Naive thymus-derived CD8-positive, alpha-beta T cell (primary cell): ENCODE data around the gene MAPKAPK3. TPM values are rescaled to one million over a fixed set of nuclear protein-coding genes. Genes with fewer than 3 reads are reported as not detected.
A peak's percentile ranks its signal among the peaks of the same experiment; 100 is the strongest.

Source experiments
- ATAC-seq, 2 donors: fragments of 150-1000 bp; cut with Tn5 transposase in 1 of 2; sonication (Bioruptor Pico), chemical (Tn5 transposase) in 1 of 2; 1 replicate in 1 of 2; 2 replicates in 1 of 2; pipeline ENCODE4 v1.10.0; 2021; ENCODE audit warnings: mild to moderate bottlenecking in 2 of 2, moderate library complexity in 2 of 2
- POLR2A ChIA-PET: fragments of 350-600 bp; sonication (Branson Sonifier 250); formaldehyde crosslinking; loops from one replicate; lab custom pipeline; 2021; ENCODE audit warnings: antibody characterized with exemption; lab: Charles Lee
- DNase-seq, 10 donors: peaks; one replicate each; pipeline versions ENCODE4 v3.0.0 to v3.0.0-alpha.2; 2020 to 2022
- H3K27ac Mint-ChIP-seq, 10 donors: one replicate each; pipeline ENCODE4 v1.8.0; 2020 to 2022; ENCODE audit warnings: mild to moderate bottlenecking in 10 of 10, mixed read lengths in 10 of 10, moderate library complexity in 4 of 10, inconsistent platforms in 1 of 10
- H3K27me3 Mint-ChIP-seq, 5 donors: one replicate each; pipeline ENCODE4 v1.8.0; 2021 to 2022; ENCODE audit warnings: mixed read lengths in 5 of 5
- H3K36me3 Mint-ChIP-seq, 3 donors: one replicate each; pipeline ENCODE4 v1.8.0; 2020 to 2022; ENCODE audit warnings: mixed read lengths in 3 of 3, mild to moderate bottlenecking in 2 of 3, inconsistent platforms in 1 of 3
- H3K4me1 Mint-ChIP-seq, 4 donors: one replicate each; pipeline ENCODE4 v1.8.0; 2021 to 2022; ENCODE audit warnings: mixed read lengths in 4 of 4
- H3K4me3 Mint-ChIP-seq, 10 donors: one replicate each; pipeline ENCODE4 v1.8.0; 2020 to 2022; ENCODE audit warnings: mild to moderate bottlenecking in 10 of 10, mixed read lengths in 10 of 10, moderate library complexity in 6 of 10, inconsistent platforms in 1 of 10
- H3K9me3 Mint-ChIP-seq, 9 donors: one replicate each; pipeline ENCODE4 v1.8.0; 2020 to 2022; ENCODE audit warnings: mixed read lengths in 9 of 9, mild to moderate bottlenecking in 3 of 9, inconsistent platforms in 1 of 9, moderate library complexity in 1 of 9
- polyA plus RNA-seq, 3 donors: library from polyadenylated mRNA; unstranded; fragments of 300-500 nt; fragmentation: Illumina TruSeq; gene quantifications; one replicate each; pipeline ENCODE4 v1.2.3, GENCODE V29; 2021
- total RNA-seq, 8 experiments: library from RNA in 2 of 8; stranded (reverse) in 2 of 8; gene quantifications; one replicate each; pipeline ENCODE4 v1.2.3 and lab custom pipeline; 2021 to 2026

MAPKAPK3 gene
- total and polyA plus RNA-seq, 5 experiments from 2014 or later, result 27.5 to 48.2 (median 42.4) TPM

DNA sequence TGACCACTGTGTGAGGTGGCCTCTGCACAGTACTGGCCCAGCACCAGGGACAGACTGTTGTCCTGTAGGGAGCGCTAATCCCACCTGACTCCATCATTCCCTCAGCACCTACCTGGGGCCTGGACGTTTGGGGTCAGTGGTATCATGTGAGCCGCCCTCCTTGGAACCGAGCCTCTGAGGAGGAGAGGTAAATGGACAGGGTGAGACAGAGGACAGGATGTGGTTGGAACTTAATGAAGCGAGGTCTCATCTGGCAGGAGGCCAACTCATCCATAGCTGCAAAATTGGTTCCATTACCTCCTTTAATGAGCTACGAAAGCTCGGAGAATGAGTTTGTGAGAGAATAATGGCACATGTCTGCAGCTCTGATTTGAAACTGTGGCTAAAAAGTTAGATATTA is 13.9 kb downstream of the MAPKAPK3 start:
- Mint-ChIP-seq H3K4me1 (peaks cover 56 to 91% (median 89%) of the 10 kb centered on the region in 4 donors), H3K27me3 (no peaks in the 10 kb centered on the region), H3K36me3 (peaks cover 0 to 33% (median 0%) of the 10 kb centered on the region in 3 donors), H3K27ac (peak overlapping the region in 7 of 10 donors; percentile 20 to 86 (median 43)), H3K4me3 (peak overlapping the region in 2 of 10 donors; percentile 26 to 59), H3K9me3 (no peaks in the 10 kb centered on the region)
- DNase-seq (no peak), ATAC-seq (no peak)
- POLR2A ChIA-PET, result no interaction called here

DNA sequence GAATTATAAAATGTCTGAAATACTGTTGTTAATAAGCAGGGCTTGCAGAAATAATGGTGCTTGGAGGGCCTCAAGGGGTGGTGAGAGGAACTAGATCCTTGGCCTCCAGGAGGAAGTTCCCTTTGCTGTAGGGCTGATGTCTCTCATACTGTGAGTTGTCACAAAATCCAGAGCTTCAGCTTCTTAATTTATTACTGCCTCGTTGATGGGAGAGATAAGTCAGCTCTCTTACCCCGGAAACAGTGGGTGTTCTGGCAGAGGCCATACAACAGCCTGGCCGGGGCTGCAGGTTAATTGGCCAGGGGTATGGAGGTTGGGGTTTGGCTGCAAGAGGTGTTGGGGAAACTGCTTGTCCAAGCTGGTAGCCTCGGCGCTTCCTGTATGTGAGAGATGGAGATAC is 15.5 kb downstream of the MAPKAPK3 start:
- Mint-ChIP-seq H3K27me3 (no peaks in the 10 kb centered on the region), H3K36me3 (peaks cover 0 to 27% (median 0%) of the 10 kb centered on the region in 3 donors), H3K9me3 (no peaks in the 10 kb centered on the region), H3K4me1 (peaks cover 58 to 92% (median 90%) of the 10 kb centered on the region in 4 donors), H3K4me3 (peak overlapping the region in 9 of 10 donors; percentile 26 to 75 (median 49)), H3K27ac (peak overlapping the region; percentile 16 to 89 (median 72))
- POLR2A ChIA-PET, result interaction anchor here (0.9 to 1.2 kb wide), 2 partner anchors 16 to 21 kb away, joined by 3 to 4 read pairs; partner anchors contain the start of gene MAPKAPK3
- no peak for DNase-seq
- no peak for ATAC-seq

DNA sequence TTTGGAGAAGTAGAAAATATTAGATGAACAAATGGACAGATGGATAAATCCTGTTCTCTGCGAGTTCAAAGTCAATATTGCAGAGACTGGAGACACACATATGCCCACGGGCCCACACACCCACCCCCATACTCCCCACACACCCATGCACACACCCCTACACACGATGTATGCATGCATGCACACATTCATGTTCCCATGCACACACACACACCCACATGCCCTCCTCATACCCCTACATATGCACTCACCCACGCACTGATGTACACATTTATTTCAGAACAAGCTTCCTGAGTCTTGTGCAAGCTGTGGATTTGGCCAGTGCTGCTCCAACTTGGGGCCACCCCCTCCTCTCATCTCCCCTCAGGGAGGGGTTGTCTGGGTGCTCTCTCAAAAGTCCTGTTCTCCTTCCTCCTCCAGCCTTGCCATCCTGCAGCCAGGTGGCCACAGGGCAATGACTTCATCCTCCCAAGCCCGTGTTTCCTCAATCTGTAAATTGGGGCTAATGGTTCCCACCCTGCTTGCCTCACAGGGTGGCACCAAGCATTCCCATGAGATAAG is 16.4 kb downstream of the MAPKAPK3 start:
- H3K4me1 Mint-ChIP-seq, result peaks cover 57 to 92% (median 89%) of the 10 kb centered on the region in 4 donors

DNA sequence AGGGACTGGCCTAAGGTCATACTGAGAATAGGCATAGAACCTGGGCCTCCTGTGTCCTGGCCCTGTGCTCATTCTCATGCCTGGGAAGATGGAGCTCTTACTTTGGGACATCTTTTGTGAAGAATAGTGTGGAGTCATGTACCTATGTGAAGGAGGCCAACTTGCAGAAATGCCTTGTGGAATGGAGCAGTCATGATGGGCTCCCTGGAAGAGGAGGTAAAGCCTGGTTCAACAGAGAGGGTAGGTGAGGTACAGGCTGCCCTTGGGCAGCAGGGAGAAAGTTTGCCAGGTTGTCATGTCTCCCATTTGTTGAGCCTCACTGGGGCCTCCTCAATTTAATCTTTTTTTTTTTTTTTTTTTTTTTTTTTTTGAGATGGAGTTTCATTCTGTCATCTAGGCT is 18.1 kb downstream of the MAPKAPK3 start:
- H3K27ac Mint-ChIP-seq, result peak overlapping the region in 5 of 10 donors; percentile 15 to 75 (median 68)

More for the DNA sequence above, 16.4 kb downstream of the MAPKAPK3 start:
- peaks cover 0 to 22% (median 0%) of the 10 kb centered on the region in 3 donors for H3K36me3 Mint-ChIP-seq
- no peaks in the 10 kb centered on the region for H3K27me3 Mint-ChIP-seq
- peak overlapping the region in 4 of 10 donors; percentile 4 to 75 (median 30) for H3K4me3 Mint-ChIP-seq
- ATAC-seq (no peak), DNase-seq (no peak)
- H3K9me3 Mint-ChIP-seq, result no peaks in the 10 kb centered on the region
- POLR2A ChIA-PET, result interaction anchor here (1.2 kb wide), 1 partner anchor 16 kb away, joined by 4 read pairs; the partner anchor contains the start of gene MAPKAPK3
- H3K27ac Mint-ChIP-seq, result peak overlapping the region in 8 of 10 donors; percentile 54 to 86 (median 76)

DNA sequence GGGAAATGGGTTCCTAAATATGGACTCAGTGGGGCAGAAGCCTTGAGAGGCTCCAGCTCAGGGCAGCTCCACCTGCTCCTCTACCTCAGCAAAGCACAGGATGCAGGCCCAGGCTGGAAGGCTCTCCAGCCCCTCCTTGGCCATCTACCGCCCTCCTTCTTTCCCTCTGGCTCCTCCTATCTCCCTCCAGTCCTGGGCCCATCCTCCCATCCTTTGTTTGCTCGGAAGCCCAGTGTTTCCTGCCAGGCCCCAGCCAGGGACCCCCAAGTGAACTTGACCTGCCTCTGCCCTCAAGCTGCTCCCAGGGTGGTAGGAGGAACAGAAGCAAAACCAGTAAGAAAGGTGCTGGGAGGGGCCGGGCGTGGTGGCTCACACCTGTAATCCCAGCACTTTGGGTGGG is 20.1 kb downstream of the MAPKAPK3 start:
- no peak for DNase-seq
- peaks cover 0 to 29% (median 6%) of the 10 kb centered on the region in 3 donors for H3K36me3 Mint-ChIP-seq
- POLR2A ChIA-PET, result interaction anchor here (0.5 to 1.1 kb wide), 3 partner anchors 21 to 1476 kb away, joined by 3 to 9 read pairs (median 4); partner anchors contain the start of gene MAPKAPK3

More for the DNA sequence above, 18.1 kb downstream of the MAPKAPK3 start:
- no peak for ATAC-seq
- Mint-ChIP-seq H3K27me3 (no peaks in the 10 kb centered on the region), H3K4me1 (peaks cover 54 to 81% (median 78%) of the 10 kb centered on the region in 4 donors), H3K4me3 (peak overlapping the region in 2 of 10 donors; percentile 30 to 39), H3K36me3 (peaks cover 0 to 21% (median 0%) of the 10 kb centered on the region in 3 donors), H3K9me3 (no peaks in the 10 kb centered on the region)
- POLR2A ChIA-PET, result interaction anchor here (0.7 to 1.3 kb wide), 3 partner anchors 8 to 19 kb away, joined by 3 to 5 read pairs (median 3); no protein-coding TSS in a partner anchor
- no peak for DNase-seq

DNA sequence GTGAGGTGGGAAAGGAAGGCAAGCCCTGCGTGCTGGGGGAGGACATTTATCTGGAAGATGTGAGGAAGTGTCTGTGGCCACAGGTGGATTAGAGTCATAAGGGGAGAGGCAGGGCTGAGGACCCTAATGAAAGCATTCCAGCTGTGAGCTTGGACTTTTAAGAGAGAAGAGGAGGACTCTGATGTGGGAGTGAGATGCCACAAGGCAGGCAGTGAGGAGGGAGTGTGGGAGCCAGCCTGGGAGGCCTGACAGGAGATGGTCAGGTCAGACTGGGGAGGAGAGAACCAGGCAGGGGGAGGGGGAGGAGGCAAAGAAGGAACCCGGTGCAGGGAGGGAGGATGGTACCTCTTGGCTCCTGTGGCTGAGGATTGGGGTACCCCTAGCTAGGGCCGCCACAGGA is 21.0 kb downstream of the MAPKAPK3 start:
- Mint-ChIP-seq H3K4me1 (peaks cover 38 to 54% (median 49%) of the 10 kb centered on the region in 4 donors), H3K27me3 (no peaks in the 10 kb centered on the region), H3K4me3 (peak overlapping the region in 1 of 10 donors; percentile 30), H3K9me3 (no peaks in the 10 kb centered on the region), H3K27ac (peak overlapping the region in 9 of 10 donors; percentile 75 to 93 (median 83)), H3K36me3 (peaks cover 0 to 36% (median 6%) of the 10 kb centered on the region in 3 donors)
- DNase-seq, result no peak
- ATAC-seq, result no peak
- POLR2A ChIA-PET, result no interaction called here

More for the DNA sequence above, 20.1 kb downstream of the MAPKAPK3 start:
- peak overlapping the region in 1 of 10 donors; percentile 50 for H3K4me3 Mint-ChIP-seq
- no peaks in the 10 kb centered on the region for H3K9me3 Mint-ChIP-seq
- peaks cover 44 to 63% (median 58%) of the 10 kb centered on the region in 4 donors for H3K4me1 Mint-ChIP-seq
- peak overlapping the region in 5 of 10 donors; percentile 75 to 85 (median 77) for H3K27ac Mint-ChIP-seq
- ATAC-seq, result no peak
- H3K27me3 Mint-ChIP-seq, result no peaks in the 10 kb centered on the region

DNA sequence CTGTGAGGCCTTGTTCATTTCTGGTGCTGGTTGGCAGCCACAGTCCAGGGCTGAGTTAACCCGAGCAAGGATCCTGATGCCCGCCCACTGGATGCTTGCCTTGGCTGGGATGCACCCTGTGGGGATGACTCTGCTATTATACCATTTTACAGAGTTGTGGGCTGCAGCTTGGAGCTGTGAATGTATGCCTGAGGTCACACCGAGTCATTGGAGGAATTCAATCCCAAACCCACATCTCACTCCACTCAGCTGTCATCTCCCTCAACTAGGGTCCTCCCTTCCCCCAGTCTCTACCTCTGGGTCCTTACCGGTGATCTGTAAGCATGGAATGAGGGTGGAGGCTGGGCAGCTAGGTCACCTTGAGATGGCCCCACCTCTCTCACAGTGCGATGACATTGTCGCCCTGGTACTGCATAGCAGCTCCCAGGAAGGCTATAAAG is 22.1 kb downstream of the MAPKAPK3 start:
- peaks cover 0 to 44% (median 6%) of the 10 kb centered on the region in 3 donors for H3K36me3 Mint-ChIP-seq
- H3K4me1 Mint-ChIP-seq, result peaks cover 27 to 42% (median 37%) of the 10 kb centered on the region in 4 donors
- POLR2A ChIA-PET, result no interaction called here
- H3K9me3 Mint-ChIP-seq, result no peaks in the 10 kb centered on the region
- no peak for ATAC-seq
- no peaks in the 10 kb centered on the region for H3K27me3 Mint-ChIP-seq
- no peak for DNase-seq
- peak overlapping the region in 8 of 10 donors; percentile 33 to 87 (median 51) for H3K27ac Mint-ChIP-seq
- no peak overlapping the region for H3K4me3 Mint-ChIP-seq

DNA sequence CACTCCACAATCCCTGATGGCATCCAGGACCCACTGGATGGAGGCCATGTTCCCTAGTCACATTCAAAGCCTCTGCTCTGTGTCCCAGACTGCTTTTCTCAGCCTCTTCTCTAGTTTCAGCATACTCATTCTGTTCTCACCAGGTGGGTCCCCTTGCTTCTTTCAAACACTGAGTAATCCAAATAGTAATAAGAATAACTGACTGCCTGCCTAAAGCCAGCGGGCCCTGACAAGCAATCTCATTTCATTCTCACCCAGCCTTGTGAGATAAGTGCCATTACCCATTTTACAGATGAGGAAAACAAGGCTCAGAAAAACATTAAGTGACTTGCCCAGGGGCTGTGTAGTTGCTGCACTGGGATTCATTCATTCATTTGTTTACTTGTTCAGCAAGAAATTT is 25.4 kb downstream of the MAPKAPK3 start:
- DNase-seq, result no peak
- no peak for ATAC-seq
- Mint-ChIP-seq H3K4me1 (peaks cover 9 to 17% (median 13%) of the 10 kb centered on the region in 4 donors), H3K27me3 (no peaks in the 10 kb centered on the region), H3K36me3 (peaks cover 0 to 70% (median 6%) of the 10 kb centered on the region in 3 donors), H3K9me3 (no peaks in the 10 kb centered on the region), H3K27ac (no peak overlapping the region), H3K4me3 (no peak overlapping the region)
- POLR2A ChIA-PET, result no interaction called here

DNA sequence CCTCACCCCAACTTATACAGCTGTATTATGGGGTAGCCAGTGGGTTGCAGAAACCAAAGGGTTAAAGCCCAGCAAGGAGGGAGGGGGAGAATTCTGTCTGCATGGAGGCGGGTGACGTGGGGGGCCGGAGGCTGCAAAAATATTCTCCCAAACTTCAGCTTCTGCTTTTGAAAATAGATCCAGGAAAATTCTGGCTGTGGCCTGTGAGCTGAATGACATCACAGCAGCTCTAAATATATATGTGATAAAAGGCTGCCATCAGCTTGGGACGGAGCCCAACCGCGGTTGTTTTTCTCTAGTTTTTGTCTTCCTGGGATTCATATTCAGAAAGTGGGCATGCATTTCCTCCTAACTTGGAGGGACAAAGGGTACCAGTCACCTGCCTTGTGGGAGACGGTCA is 27.6 kb downstream of the MAPKAPK3 start:
- DNase-seq (no peak), ATAC-seq (no peak)
- peaks cover 0 to 2% (median under 1%) of the 10 kb centered on the region in 4 donors for H3K4me1 Mint-ChIP-seq
- H3K27me3 Mint-ChIP-seq, result no peaks in the 10 kb centered on the region
- H3K4me3 Mint-ChIP-seq, result no peak overlapping the region
- POLR2A ChIA-PET, result interaction anchor here (0.5 kb wide), 1 partner anchor 539 kb away, joined by 4 read pairs; no protein-coding TSS in a partner anchor
- H3K9me3 Mint-ChIP-seq, result no peaks in the 10 kb centered on the region
- H3K36me3 Mint-ChIP-seq, result peaks cover 0 to 81% (median 6%) of the 10 kb centered on the region in 3 donors
- peak overlapping the region in 1 of 10 donors; percentile 58 for H3K27ac Mint-ChIP-seq

DNA sequence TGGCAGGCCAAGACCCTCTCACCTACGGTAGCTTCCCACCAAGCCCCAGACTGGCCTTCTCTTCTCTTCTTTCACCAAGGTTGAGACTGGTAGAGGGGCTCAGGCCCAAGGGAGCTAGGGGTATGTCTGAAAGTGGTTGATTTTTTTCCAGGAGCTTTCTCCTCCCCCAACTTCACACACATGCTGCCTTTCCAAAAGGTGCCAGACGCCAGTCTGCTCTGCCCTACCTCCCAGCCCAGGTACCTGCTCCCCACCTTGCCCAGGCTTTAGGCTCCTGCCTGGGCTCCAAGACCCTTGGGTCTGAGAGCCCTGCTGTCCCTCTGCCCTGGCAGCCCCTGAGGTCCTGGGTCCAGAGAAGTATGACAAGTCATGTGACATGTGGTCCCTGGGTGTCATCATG is 28.4 kb downstream of the MAPKAPK3 start:
- Mint-ChIP-seq H3K36me3 (peaks cover 0 to 80% (median 6%) of the 10 kb centered on the region in 3 donors), H3K4me3 (no peak overlapping the region), H3K27me3 (no peaks in the 10 kb centered on the region), H3K4me1 (peaks cover 0 to 2% (median under 1%) of the 10 kb centered on the region in 4 donors), H3K9me3 (no peaks in the 10 kb centered on the region), H3K27ac (peak overlapping the region in 2 of 10 donors; percentile 29 to 71)
- ATAC-seq (no peak), DNase-seq (no peak)
- POLR2A ChIA-PET, result interaction anchor here (0.6 to 0.7 kb wide), 2 partner anchors 44 to 110 kb away, joined by 3 read pairs; no protein-coding TSS in a partner anchor

DNA sequence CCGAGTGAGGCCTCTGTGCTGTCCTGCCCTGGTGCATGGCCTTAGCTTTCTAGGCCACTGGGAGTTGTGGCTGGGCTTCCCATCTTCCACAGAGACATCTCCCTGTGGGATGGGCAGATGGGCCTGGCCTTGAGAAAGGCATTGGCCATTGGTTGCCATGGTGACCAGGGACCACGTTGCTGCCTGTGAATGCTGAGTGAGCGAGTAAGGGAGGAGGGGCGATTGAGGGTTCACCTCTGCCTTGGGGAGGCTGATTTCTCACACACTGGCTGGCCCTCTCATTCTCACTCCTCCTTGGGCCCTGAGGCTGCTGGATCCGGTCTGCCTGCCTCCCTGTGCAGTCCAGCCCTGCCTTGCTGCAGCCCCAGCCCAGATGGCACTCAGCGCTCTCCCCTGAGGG is 31.4 kb downstream of the MAPKAPK3 start:
- Mint-ChIP-seq H3K9me3 (no peaks in the 10 kb centered on the region), H3K4me3 (peak overlapping the region in 1 of 10 donors; percentile 10), H3K36me3 (peaks cover 0 to 55% (median 0%) of the 10 kb centered on the region in 3 donors), H3K27ac (peak overlapping the region in 1 of 10 donors; percentile 44), H3K4me1 (peaks cover 0 to 7% (median 3%) of the 10 kb centered on the region in 4 donors), H3K27me3 (no peaks in the 10 kb centered on the region)
- POLR2A ChIA-PET, result no interaction called here
- ATAC-seq (no peak), DNase-seq (no peak)

DNA sequence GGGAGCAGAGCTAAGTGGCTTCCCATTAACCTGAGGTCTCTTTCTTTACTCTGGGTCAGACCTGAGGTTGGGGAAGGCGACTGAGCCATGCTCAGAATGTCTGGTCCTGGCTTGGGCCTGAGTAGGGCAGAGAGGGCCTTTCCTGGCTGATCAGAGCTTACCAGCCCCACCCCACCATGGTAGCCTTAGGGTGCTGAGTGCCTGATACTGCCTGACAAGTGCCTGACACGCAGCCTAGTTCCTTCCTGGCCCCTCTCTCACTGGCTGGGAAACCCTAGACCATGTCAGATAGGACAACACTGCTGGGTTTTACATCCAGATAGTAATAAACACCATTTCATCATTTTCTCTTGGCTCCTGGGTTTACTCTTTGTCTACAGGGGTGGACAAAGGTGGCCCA is 32.0 kb downstream of the MAPKAPK3 start:
- peaks cover 0 to 7% (median 3%) of the 10 kb centered on the region in 4 donors for H3K4me1 Mint-ChIP-seq

More for the DNA sequence above, 32.0 kb downstream of the MAPKAPK3 start:
- no peak overlapping the region for H3K4me3 Mint-ChIP-seq
- H3K27ac Mint-ChIP-seq, result peak overlapping the region in 4 of 10 donors; percentile 41 to 75 (median 56)
- H3K27me3 Mint-ChIP-seq, result no peaks in the 10 kb centered on the region
- DNase-seq (no peak), ATAC-seq (no peak)
- no peaks in the 10 kb centered on the region for H3K9me3 Mint-ChIP-seq
- peaks cover 0 to 49% (median 0%) of the 10 kb centered on the region in 3 donors for H3K36me3 Mint-ChIP-seq
- POLR2A ChIA-PET, result interaction anchor here (1.0 kb wide), 1 partner anchor 9 kb away, joined by 3 read pairs; no protein-coding TSS in a partner anchor
